Activated T-cell treated with anti-CD3 and anti-CD28 coated beads, Interleukin-2, amount 50 U/mL, for 48 hours (primary cell): ENCODE measurements around the gene LAMB2.

Experiments
- DNase-seq, 2 experiments: peaks; one replicate each; pipeline ENCODE4 v3.0.0-alpha.2; 2020

LAMB2 gene

GRCh38 chr3:49161197-49161596, 28.3 kb upstream of the LAMB2 start:
- DNase-seq: no peak

- DNase-seq: no peak
These were observed 25.9 kb upstream of the LAMB2 start for GRCh38 chr3:49158792-49159191.

GRCh38 chr3:49158103-49158709, 25.4 kb upstream of the LAMB2 start:
- DNase-seq: peak; percentile 69 to 77

GRCh38 chr3:49157289-49157688, 24.4 kb upstream of the LAMB2 start:
- no peak for DNase-seq

GRCh38 chr3:49153349-49153912, 20.6 kb upstream of the LAMB2 start:
- DNase-seq: no peak

GRCh38 chr3:49151610-49152009, 18.8 kb upstream of the LAMB2 start:
- DNase-seq: no peak

- DNase-seq: no peak
These were observed 15.3 kb upstream of the LAMB2 start for GRCh38 chr3:49148159-49148558.

GRCh38 chr3:49140080-49140479, 7.2 kb upstream of the LAMB2 start:
- no peak for DNase-seq

- no peak for DNase-seq
These were observed 2.6 kb upstream of the LAMB2 start for GRCh38 chr3:49135499-49135898.

GRCh38 chr3:49134471-49135265, 1.8 kb upstream of the LAMB2 start:
- no peak for DNase-seq

GRCh38 chr3:49133226-49133951, 539 bp upstream of the LAMB2 start:
- no peak for DNase-seq

- DNase-seq: no peak
These were observed 795 bp downstream of the LAMB2 start for GRCh38 chr3:49132073-49132436.

GRCh38 chr3:49131576-49131975, 1.3 kb downstream of the LAMB2 start:
- no peak for DNase-seq

- DNase-seq: no peak
These were observed 1.8 kb downstream of the LAMB2 start for GRCh38 chr3:49131040-49131439.

GRCh38 chr3:49124991-49125670, 7.7 kb downstream of the LAMB2 start:
- DNase-seq: no peak

- no peak for DNase-seq
These were observed 8.6 kb downstream of the LAMB2 start for GRCh38 chr3:49124203-49124602.

- no peak for DNase-seq
These were observed 9.2 kb downstream of the LAMB2 start for GRCh38 chr3:49123687-49124086.

GRCh38 chr3:49122886-49123545, 9.8 kb downstream of the LAMB2 start:
- DNase-seq: no peak

GRCh38 chr3:49122451-49122850, 10.4 kb downstream of the LAMB2 start:
- no peak for DNase-seq

GRCh38 chr3:49122022-49122421, 10.8 kb downstream of the LAMB2 start:
- DNase-seq: no peak

- no peak for DNase-seq
These were observed 11.6 kb downstream of the LAMB2 start for GRCh38 chr3:49121132-49121736.
